SIG-M5 treated with dmso at 0.1 percent for 504 hours (cell line): ENCODE data around the gene KANK4.

ENCODE experiments used
- DNase-seq: peaks from one replicate; lab custom pipeline; 2025; ENCODE audit not compliant: unreplicated experiment; lab: John Stamatoyannopoulos, UW

Gene KANK4

DNA sequence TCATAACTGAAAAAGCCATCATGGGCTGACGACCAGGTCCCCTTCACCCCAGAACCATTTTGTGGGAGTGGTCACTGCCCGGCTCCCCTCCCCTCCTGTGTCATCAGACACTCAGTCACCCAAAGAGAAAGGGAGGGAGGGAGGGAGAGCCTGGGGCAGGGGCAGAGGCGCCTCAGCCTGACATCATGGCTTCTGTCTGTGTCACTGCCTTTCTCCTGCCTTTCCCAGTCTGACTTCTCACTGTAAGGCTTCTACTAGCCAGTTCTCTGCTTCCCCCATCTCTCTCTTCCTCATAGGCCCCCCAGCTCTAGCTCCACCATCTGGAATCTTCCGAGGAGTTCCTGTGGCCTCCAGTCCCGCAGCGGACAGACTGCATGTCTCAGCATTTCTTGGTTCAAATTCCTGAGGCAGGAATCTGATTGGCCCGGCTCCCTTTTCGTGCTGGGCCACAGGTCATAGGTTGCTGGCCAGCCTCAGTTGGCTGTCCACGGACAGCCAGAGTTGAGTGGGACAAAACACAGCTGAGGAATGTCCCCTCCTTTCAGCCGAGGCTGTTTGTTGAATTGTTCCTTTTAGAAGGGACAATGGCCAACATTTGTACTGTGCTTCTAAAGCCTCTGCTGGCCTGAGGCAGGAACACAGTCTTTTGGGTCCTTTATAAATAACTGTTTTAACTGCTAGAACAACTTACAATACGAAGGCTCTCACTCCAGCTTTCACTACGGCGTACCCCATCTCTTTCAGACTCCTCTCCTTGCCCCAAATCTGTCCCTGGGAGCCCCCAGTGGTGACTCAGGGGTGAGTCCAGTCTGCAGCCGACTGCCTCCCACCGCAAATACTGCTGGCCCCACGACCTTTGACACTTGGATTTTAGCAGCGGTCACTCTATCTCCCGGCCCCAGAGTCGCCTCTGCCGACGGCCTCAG lies 18.7 kb upstream of the KANK4 start:
- no peak for DNase-seq

DNA sequence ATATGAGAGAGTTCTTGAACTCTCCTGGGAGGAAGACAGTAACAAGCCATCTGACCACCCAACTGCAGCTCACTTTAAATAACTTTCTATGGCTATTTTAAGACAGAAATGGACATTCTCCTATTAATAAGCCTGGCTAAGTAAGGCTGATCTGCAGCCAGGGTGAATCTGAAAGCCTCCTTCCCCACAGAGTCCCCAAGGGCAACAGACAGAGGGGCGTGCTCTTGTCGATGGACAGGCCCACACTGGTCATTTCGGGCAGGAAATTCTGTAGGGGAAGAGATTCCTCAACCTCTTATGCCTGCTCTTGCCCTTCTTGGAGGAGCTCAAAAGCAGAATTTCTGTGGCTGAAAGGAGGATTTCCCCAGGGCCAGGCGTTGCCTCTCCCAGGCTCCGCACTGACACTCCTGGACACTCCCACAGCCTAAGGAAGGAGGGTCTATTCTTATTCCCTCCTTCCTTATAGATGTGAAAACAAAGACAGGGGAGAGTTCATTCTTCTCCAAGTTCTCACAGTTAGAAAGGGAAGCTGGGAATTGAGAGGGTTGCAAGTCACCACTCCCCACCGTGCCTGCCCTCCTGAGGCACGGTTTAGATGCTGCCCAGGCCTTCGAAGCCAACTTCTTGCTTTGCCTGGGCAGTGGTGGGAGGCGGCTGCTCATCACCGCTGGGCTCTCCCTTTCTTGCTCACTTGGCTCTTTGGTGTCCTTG lies 17.9 kb upstream of the KANK4 start:
- DNase-seq: no peak

DNA sequence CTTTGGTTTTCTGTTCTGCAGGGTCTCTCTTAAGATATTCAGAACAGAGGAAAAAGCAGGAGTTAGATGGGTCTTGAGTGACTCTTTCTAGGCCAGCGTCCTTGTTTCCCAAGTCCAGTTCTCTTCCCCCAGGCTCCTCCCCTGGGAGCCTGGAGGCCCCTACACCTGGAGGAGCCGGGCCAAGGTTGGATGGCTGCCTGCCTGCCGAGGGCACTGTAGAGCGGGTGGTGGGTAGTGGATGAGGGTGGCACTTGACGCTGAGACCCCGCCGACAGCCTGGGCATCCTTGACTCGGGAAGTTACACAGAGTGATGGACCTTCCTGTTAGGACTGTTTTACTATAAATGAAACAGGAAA lies 17.4 kb upstream of the KANK4 start:
- no peak for DNase-seq

- DNase-seq: peak; percentile 29
Measured at GRCh38 chr1:62335656-62336055, 16.4 kb upstream of the KANK4 start.

- DNase-seq: no peak
Measured at GRCh38 chr1:62334434-62334985, 15.3 kb upstream of the KANK4 start.

GRCh38 chr1:62333441-62333840 lies 14.2 kb upstream of the KANK4 start:
- DNase-seq: no peak

DNA sequence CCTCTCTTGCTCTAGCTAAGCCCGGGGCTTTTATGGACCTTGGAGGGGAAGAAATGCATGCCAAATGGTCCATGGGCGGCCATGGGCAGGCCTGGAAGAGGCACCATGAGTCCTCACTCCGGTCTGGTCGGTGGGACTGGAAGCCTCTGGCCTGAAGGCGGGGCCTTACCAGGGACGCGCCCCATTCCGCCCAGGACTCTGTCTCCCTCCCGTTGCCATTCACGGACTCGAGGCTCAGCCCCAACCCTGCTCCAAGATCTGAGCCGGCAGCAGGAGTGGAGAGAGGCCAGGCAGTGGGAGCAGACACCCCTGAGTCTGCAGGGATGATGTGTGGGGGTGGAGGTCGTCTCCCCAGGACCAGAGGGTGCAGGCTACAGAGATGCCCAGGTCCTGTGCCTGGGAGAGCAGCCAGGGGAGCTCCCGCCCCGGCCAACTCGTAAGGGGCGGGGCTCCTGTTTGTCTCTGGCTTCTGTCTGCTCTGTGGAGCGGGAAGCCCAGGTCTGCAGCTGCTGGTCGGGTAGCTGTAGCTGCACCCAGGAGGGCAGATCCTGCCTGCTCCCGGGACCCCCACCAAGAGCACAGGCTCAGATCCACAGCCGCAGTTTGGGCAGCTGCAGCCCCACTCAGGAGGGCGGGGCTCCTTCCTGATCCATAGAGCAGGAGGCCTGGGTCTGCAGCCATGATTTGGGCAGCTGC lies 8.3 kb upstream of the KANK4 start:
- no peak for DNase-seq

- no peak for DNase-seq
Measured at GRCh38 chr1:62325681-62326080, 6.4 kb upstream of the KANK4 start.

DNA sequence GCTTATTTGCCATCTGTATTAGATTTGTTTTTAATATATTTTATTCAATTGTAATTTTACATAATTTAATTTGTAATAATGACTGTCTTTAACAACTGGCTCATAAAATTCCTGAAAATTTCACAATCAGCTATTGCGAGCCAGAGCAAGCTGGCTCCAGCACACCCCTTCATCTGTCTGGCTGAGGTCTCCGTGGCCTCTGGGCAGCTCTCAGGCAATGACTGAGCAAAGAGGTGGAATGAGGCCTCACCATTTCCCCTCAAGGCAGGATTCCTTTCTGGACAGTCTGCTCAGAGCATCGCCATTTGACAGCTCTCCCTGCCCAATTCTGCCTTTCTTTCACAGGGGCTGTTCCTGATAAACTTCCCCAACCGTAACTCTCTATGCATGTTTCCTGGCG lies 5.8 kb upstream of the KANK4 start:
- DNase-seq: no peak

GRCh38 chr1:62321446-62321845 lies 2.2 kb upstream of the KANK4 start:
- DNase-seq: no peak

DNA sequence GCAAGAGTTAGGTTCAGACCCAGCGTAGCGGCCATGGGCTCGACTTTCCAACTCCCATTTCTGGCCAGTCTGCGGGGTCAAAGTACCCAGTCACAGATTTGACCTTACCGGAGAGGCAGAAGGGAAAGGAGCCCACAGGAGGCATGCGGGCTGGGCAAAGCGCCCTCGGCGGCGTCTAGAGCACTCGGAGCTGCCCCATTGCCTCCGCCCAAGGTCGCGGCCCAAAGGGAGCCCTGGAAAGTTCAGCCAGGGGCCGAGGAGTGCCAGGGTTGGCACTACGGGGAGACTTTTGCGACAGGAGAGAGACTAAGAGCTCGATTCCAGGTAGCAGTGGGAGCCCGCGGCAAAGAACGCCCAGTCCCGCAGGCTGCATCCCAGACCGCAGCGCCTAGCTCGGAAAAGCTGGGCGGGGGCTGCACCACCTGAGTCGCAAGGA lies 896 bp downstream of the KANK4 start:
- no peak for DNase-seq

DNA sequence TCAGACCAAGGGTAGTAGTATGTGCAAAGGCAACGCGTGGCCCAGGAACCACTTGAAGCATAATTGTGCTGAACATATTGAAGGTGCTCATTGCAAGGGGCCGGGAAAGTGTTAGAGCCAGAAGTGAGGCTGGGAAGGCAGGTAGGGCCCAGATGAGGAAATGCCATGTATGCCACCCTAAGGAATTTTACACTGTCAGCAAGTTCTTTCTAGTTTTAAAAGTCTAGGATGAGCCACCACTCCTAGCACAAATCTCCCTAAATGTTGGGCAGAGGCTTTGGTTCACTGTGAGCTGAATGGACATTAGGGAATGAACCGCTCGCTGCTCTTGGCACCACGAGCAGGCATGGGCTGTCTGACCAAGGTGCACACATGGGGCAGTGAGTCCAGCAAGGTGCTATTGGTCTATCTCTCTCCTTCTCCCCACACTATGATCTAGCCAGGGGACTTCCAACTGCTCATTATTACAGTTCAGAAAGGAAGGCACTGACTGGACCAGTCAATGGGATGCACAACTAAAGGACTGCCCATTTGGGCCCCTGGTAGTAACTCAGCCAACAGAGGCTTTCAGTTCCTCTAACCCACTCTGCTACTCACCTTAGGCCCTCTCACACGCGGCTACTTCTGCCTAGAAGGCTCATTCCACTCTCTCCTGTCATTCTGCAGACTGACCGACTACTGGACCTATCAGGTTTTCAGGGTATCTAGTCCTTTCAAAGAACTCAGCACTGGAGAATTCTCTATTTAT lies 2.0 kb downstream of the KANK4 start:
- no peak for DNase-seq

GRCh38 chr1:62316135-62316534 lies 3.1 kb downstream of the KANK4 start:
- no peak for DNase-seq

GRCh38 chr1:62315387-62315786 lies 3.8 kb downstream of the KANK4 start:
- DNase-seq: no peak

GRCh38 chr1:62314454-62315350 lies 4.5 kb downstream of the KANK4 start:
- DNase-seq: no peak

GRCh38 chr1:62312698-62313097 lies 6.5 kb downstream of the KANK4 start:
- no peak for DNase-seq

- no peak for DNase-seq
Measured at GRCh38 chr1:62311473-62311943, 7.7 kb downstream of the KANK4 start.

- DNase-seq: no peak
Measured at GRCh38 chr1:62309906-62310305, 9.3 kb downstream of the KANK4 start.

GRCh38 chr1:62308606-62309005 lies 10.6 kb downstream of the KANK4 start:
- no peak for DNase-seq
